Fibroblast of lung (primary cell): Measurements from ENCODE around the gene COL25A1. TPM values are rescaled to one million over a fixed set of nuclear protein-coding genes. Genes with fewer than 3 reads are reported as not detected.
A peak's percentile ranks its signal among the peaks of the same experiment; 100 is the strongest.

Experiments
- DNase-seq, 2 donors: peaks; one replicate each; pipeline versions ENCODE4 v3.0.0 to v3.0.0-alpha.2; 2010; ENCODE audit warnings: low read depth in 2 of 2
- H2AFZ ChIP-seq: 2 replicates; pipeline ENCODE4 v1.5.1; 2012; ENCODE audit warnings: low read length, control low read depth, inconsistent platforms
- H3K27ac ChIP-seq: 2 replicates; pipeline ENCODE4 v1.5.1; 2011; ENCODE audit warnings: low read length, control low read depth; ENCODE audit not compliant: insufficient read depth
- H3K27me3 ChIP-seq: 2 replicates; pipeline ENCODE4 v1.5.1; 2011; ENCODE audit warnings: mild to moderate bottlenecking, low read length; ENCODE audit not compliant: control insufficient read depth, insufficient read depth
- H3K36me3 ChIP-seq: 2 replicates; pipeline ENCODE4 v1.5.1; 2011; ENCODE audit warnings: low read length; ENCODE audit not compliant: control insufficient read depth, insufficient read depth
- H3K4me1 ChIP-seq: 2 replicates; pipeline ENCODE4 v1.5.1; 2011; ENCODE audit warnings: low read length; ENCODE audit not compliant: control insufficient read depth, insufficient read depth; ENCODE audit errors: extremely low read depth
- H3K4me2 ChIP-seq: 2 replicates; pipeline ENCODE4 v1.5.1; 2011; ENCODE audit warnings: low read length, control low read depth; ENCODE audit not compliant: insufficient read depth; ENCODE audit errors: extremely low read depth
- H3K4me3 ChIP-seq, 4 experiments: fragments of 200-600 bp in 1 of 4; sonication (generic) in 1 of 4; replicated peaks in 1 of 4; 2 replicates each; pipeline ENCODE4 v1.5.1; 2011 to 2016; ENCODE audit warnings: low read length in 4 of 4, low read depth in 3 of 4, mild to moderate bottlenecking in 3 of 4, control low read depth in 2 of 4, inconsistent platforms in 1 of 4, mixed read lengths in 1 of 4; ENCODE audit not compliant: insufficient read depth in 1 of 4; ENCODE audit errors: control extremely low read depth in 1 of 4
- H3K79me2 ChIP-seq: 2 replicates; pipeline ENCODE4 v1.5.1; 2012; ENCODE audit warnings: mild to moderate bottlenecking, low read length, inconsistent platforms; ENCODE audit not compliant: control insufficient read depth, insufficient read depth
- H3K9ac ChIP-seq: 2 replicates; pipeline ENCODE4 v1.5.1; 2011; ENCODE audit warnings: mild to moderate bottlenecking, low read length, control low read depth; ENCODE audit not compliant: insufficient read depth
- H3K9me3 ChIP-seq: 2 replicates; pipeline ENCODE4 v1.5.1; 2012; ENCODE audit warnings: low read depth, low read length; ENCODE audit not compliant: control insufficient read depth, insufficient read depth
- H4K20me1 ChIP-seq: 2 replicates; pipeline ENCODE4 v1.5.1; 2011; ENCODE audit warnings: low read length; ENCODE audit not compliant: control insufficient read depth, insufficient read depth; ENCODE audit errors: extremely low read depth
- EZH2 ChIP-seq: IDR thresholded peaks from 2 replicates; pipeline ENCODE4 v1.5.1; 2012; ENCODE audit warnings: low read length, control low read depth, mild to moderate bottlenecking; ENCODE audit errors: missing control alignments
- polyA plus RNA-seq, 2 donors: library from polyadenylated mRNA; depleted of rRNA in 1 of 2; stranded (reverse) in 1 of 2; unstranded in 1 of 2; fragments of >200 nt; gene quantifications; 2 replicates each; pipeline ENCODE4 v1.2.1, GENCODE V29; 2011 to 2012; ENCODE audit warnings: missing spikeins in 1 of 2
- total RNA-seq: library from RNA; depleted of rRNA; stranded (reverse); fragments of >200 nt; gene quantifications from 2 replicates; pipeline ENCODE4 v1.2.1, GENCODE V29; 2014
- TF ChIP-seq, protein P1 (sequence below), 2 donors: IDR thresholded peaks in 1 of 2; conservative IDR thresholded peaks in 1 of 2; 1 replicate in 1 of 2; 2 replicates in 1 of 2; pipeline ENCODE4 v1.5.1; 2011 to 2012; ENCODE audit warnings: low read length in 2 of 2, control low read depth in 1 of 2, inconsistent platforms in 1 of 2, low read depth in 1 of 2, mild to moderate bottlenecking in 1 of 2

The COL25A1 gene
- total and polyA plus RNA-seq, 2 donors (not counting 1 experiment from before 2014, with no cell fraction given), result under 0.01 to 0.01 TPM

GRCh38 chr4:109067508-109068235 lies 234.8 kb downstream of the COL25A1 start:
- Histone ChIP-seq H3K36me3 (no peaks in the 10 kb centered on the region), H3K9ac (no peak overlapping the region), H3K27me3 (no peaks in the 10 kb centered on the region), H3K79me2 (no peaks in the 10 kb centered on the region), H3K4me2 (no peak overlapping the region), H2AFZ (no peak overlapping the region), H3K4me1 (no peaks in the 10 kb centered on the region), H4K20me1 (no peaks in the 10 kb centered on the region), H3K4me3 (no peak overlapping the region), H3K27ac (no peak overlapping the region), H3K9me3 (no peaks in the 10 kb centered on the region)
- DNase-seq, result peak; percentile 52 to 60
- TF ChIP-seq, protein P1, sequence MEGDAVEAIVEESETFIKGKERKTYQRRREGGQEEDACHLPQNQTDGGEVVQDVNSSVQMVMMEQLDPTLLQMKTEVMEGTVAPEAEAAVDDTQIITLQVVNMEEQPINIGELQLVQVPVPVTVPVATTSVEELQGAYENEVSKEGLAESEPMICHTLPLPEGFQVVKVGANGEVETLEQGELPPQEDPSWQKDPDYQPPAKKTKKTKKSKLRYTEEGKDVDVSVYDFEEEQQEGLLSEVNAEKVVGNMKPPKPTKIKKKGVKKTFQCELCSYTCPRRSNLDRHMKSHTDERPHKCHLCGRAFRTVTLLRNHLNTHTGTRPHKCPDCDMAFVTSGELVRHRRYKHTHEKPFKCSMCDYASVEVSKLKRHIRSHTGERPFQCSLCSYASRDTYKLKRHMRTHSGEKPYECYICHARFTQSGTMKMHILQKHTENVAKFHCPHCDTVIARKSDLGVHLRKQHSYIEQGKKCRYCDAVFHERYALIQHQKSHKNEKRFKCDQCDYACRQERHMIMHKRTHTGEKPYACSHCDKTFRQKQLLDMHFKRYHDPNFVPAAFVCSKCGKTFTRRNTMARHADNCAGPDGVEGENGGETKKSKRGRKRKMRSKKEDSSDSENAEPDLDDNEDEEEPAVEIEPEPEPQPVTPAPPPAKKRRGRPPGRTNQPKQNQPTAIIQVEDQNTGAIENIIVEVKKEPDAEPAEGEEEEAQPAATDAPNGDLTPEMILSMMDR (conservative IDR thresholded peaks at IDR 0.05 in 1 of 2, IDR thresholded peaks at IDR 0.05 in 1 of 2; ENCODE audit: low read depth in 1 of 2, low read length in 2 of 2), result no peak
- no peak for TF ChIP-seq EZH2

DNA sequence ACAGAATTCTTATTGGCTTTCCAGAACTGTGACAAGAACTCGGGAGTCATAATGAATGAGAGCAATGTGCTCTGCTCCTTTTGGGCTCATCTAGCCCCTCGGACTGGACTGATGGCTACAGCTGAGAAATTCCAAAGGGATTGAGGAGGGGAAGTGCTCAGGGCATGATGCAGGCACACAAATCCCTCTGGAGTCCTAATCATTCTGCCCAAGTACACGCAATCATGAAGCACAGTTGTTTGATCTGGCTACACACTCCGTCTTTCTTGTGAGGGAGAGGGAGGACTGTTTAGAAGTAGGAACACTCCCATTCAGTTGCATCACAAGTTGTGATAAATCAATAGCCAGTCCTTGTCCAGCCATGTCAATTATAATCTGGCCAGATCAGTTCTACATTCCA lies 237.5 kb downstream of the COL25A1 start:
- Histone ChIP-seq H3K9ac (no peak overlapping the region), H3K27ac (no peak overlapping the region), H3K36me3 (no peaks in the 10 kb centered on the region), H3K27me3 (no peaks in the 10 kb centered on the region), H3K9me3 (no peaks in the 10 kb centered on the region), H3K4me1 (no peaks in the 10 kb centered on the region), H3K4me3 (no peak overlapping the region), H3K79me2 (no peaks in the 10 kb centered on the region), H2AFZ (no peak overlapping the region), H3K4me2 (no peak overlapping the region), H4K20me1 (no peaks in the 10 kb centered on the region)
- no peak for DNase-seq
- no peak for TF ChIP-seq EZH2
- TF ChIP-seq, protein P1 (conservative IDR thresholded peaks at IDR 0.05 in 1 of 2, IDR thresholded peaks at IDR 0.05 in 1 of 2; ENCODE audit: low read depth in 1 of 2, low read length in 2 of 2), result no peak

DNA sequence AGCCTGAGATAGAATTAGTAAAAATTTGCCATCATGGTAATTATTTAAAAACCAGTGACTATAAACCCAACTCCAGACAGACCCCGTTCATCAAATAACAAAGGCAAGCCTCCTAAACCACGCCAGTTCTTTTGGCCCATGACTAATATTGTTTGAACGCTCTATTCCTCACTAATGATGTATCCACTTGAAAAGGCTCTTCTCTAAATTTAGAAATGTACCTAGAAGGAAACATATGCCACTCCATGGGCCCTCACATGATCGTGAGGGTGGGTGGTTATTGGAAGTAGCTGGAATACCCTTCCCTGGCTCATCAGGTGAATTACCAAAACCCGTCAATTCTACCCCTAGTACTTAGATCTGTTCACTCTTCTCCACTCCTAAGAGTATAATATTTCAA lies 249.2 kb downstream of the COL25A1 start:
- Histone ChIP-seq H3K9ac (no peak overlapping the region), H3K4me3 (no peak overlapping the region), H3K27ac (no peak overlapping the region), H4K20me1 (no peaks in the 10 kb centered on the region), H3K79me2 (no peaks in the 10 kb centered on the region), H3K36me3 (no peaks in the 10 kb centered on the region), H3K4me1 (no peaks in the 10 kb centered on the region), H3K9me3 (no peaks in the 10 kb centered on the region), H3K4me2 (no peak overlapping the region), H2AFZ (no peak overlapping the region), H3K27me3 (no peaks in the 10 kb centered on the region)
- DNase-seq, result peak in 1 of 2 donors; percentile 57
- TF ChIP-seq, protein P1 (conservative IDR thresholded peaks at IDR 0.05 in 1 of 2, IDR thresholded peaks at IDR 0.05 in 1 of 2; ENCODE audit: low read depth in 1 of 2, low read length in 2 of 2), result no peak
- no peak for TF ChIP-seq EZH2
